Vagina (tissue), 2 donors: Measurements from ENCODE around the gene HCRTR1.

Experiments used
- CTCF ChIP-seq, 3 experiments: fragments of 450-650 bp in 2 of 3; fragments of 200-600 bp in 1 of 3; sonication (generic) in 1 of 3; IDR thresholded peaks; one replicate each; pipeline ENCODE4 v1.5.1; 2017 to 2019; ENCODE audit warnings: antibody characterized with exemption in 3 of 3, mild to moderate bottlenecking in 2 of 3, moderate library complexity in 2 of 3
- POLR2A ChIP-seq, 2 donors: fragments of 450-650 bp; IDR thresholded peaks; one replicate each; pipeline ENCODE4 v1.6.1; 2017; ENCODE audit warnings: antibody characterized with exemption in 2 of 2, mild to moderate bottlenecking in 2 of 2, moderate library complexity in 2 of 2
- POLR2AphosphoS5 ChIP-seq, 2 donors: sonication (generic); formaldehyde crosslinking; IDR thresholded peaks; one replicate each; pipeline ENCODE4 v1.9.0; 2017; ENCODE audit warnings: antibody characterized with exemption in 2 of 2, mild to moderate bottlenecking in 2 of 2, low read depth in 1 of 2; ENCODE audit not compliant: insufficient read depth in 1 of 2

- no peak for TF ChIP-seq CTCF (IDR thresholded peaks at IDR 0.05)
- TF ChIP-seq POLR2A (IDR thresholded peaks at IDR 0.05), result no peak
- no peak for TF ChIP-seq POLR2AphosphoS5 (IDR thresholded peaks at IDR 0.05; ENCODE audit: insufficient read depth in 1 of 2, low read depth in 1 of 2)
These were observed 41.9 kb upstream of the HCRTR1 start for GRCh38 chr1:31575369-31576140.
